Skin of body (tissue), 2 donors: ENCODE data around the gene WNK2. TPM values are rescaled to one million over a fixed set of nuclear protein-coding genes. Genes with fewer than 3 reads are reported as not detected.
"Not testable (repeated sequence)": the region's sequence is repeated elsewhere in the genome, so short reads cannot be mapped to it uniquely, and the experiment has no call there.

Experiments
- DNase-seq: peaks from one replicate; lab custom pipeline; 2025; lab: John Stamatoyannopoulos, UW
- total RNA-seq: library from RNA; depleted of rRNA; stranded (reverse); fragments of >200 nt; gene quantifications from one replicate; pipeline ENCODE4 v1.2.3, GENCODE V29; 2014

Gene WNK2
- total RNA-seq, 1 donor from 2014 or later, result 11.2 TPM

DNA sequence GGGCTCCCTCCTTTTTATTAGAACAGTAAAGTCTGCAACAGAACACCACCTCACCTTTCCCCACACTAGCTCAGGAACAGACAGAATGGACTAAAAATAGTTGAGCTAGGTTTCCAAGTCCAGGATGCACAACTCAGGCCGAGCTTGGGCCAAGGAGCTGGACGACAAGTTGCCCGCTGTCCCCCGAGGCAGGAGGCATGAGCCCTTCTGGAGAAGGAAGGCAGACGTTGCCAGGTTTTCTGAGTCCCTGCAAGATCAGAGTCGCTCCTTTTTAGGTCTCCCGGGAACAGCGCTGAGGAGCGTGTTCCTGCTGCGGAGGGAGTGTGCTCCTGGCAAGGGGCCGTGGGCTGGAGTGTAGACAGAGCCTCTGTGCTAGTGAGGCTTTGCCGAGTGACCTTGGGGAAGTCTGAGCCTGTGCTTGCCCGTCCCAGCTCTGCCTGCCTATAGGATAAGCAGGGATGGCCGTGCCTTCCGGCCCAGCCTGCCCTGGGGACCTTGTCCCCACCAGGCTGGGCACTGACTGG lies 121.6 kb downstream of the WNK2 start:
- no peak for DNase-seq

DNA sequence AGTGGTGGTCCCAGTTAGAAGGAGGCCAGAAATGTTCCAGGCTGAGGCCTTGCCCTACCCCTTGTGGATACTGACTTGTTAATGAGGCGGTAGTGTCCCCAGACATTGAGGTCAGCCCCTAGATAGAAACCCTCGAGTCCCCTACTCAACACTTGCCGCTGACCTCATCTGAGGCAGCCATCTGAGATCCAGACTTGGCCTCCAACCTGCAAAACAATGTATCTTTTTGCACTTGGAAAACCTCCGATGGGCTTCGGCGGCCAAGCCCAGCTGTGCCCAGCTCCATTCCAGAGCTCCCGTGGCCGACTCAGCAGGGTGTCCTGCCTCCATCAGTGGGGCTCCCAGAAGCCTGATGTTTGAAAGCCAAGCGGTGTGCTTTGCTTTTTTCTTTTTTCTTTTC lies 122.1 kb downstream of the WNK2 start:
- DNase-seq, result no peak

DNA sequence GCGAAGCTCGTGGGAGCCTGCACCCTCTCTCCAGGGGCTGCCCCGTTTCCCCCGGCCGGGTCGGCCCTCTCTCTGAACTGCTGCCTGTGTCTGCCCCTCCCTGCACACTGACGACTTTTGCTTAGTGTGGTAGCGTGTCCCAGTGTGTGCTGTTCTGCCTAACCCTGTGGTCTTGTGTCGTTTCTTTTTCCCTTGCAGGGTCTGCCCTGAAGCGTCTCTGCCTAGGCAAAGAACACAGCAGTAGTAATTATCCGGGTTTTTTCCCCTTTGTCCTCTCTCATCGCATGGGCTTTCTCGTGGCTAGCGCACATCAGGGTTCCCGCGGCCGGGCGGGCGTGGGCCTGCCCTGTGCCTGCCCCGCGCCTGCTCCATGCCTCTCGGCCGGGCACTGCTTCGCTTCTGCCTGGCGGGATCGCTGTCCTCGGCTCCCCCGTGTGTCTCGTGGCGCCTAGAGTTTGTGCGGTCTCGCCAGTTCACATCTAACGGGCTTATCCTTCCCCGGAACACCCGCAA lies 122.7 kb downstream of the WNK2 start:
- DNase-seq, result no peak

DNA sequence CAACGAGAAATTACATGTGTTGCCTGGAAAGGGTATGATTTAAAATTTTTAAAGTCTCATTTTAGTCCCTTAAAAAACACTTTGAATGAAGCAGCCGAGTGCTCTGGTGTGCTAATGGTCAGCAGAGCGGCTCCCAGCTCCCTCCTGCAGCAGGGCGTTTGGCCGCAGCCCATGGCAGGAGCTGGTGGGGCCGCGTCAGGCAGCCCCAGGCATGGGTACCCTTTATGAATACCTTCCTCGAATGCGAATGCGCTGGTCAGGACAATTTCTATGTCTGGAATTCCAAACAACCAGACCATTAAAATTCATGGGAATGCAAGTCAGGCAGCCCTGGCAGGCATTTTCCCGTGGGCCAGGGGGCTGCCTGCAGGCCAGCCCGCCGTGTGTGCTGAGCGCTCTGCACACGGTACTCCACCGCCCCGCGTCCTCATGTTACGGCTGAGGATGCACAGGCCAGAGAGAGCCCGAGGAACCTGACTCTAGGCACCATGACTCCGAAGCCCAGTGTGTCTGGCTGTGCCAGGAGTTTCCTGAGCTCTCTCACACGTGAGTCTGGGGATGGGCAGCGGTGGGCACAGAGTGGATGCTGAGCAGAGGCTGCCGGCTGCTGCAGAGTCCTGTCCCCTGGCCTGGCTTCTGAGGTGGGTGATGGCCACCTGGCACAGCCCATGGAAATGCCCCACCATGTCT lies 123.7 kb downstream of the WNK2 start:
- no peak for DNase-seq

DNA sequence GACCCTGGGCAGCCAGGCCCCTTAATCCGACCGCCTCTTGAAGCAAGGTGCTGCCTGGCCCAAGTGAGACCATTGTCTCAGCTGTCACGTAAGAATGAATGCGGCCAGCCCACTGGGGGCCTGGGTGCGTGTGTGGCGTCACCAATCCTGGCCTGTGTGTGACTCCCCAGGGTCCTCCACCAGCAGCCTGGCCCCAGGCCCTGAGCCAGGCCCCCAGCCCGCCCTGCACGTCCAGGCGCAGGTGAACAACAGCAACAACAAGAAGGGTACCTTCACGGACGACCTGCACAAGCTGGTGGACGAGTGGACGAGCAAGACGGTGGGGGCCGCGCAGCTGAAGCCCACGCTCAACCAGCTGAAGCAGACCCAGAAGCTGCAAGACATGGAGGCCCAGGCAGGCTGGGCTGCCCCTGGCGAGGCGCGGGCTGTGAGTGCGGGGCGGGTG lies 124.2 kb downstream of the WNK2 start:
- no peak for DNase-seq

DNA sequence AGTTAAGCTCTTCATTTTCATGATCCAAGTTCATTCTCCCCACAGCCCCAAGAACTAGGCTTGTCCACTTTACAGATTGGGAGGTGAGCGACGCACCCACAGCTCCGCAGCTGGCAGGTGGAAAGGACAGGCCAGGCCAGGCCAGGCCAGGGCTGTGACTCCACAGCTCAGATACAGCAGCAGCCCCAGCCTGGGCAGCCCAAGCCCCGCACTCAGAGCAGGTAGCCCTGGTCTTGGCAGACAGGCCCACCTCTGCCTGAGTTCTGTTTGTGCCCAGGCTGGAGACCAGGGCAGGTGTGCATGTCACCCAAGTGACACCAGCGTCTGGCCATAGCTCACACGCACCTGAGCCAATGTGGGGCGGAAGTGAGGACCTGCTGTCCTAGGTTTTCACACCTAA lies 124.7 kb downstream of the WNK2 start:
- no peak for DNase-seq

DNA sequence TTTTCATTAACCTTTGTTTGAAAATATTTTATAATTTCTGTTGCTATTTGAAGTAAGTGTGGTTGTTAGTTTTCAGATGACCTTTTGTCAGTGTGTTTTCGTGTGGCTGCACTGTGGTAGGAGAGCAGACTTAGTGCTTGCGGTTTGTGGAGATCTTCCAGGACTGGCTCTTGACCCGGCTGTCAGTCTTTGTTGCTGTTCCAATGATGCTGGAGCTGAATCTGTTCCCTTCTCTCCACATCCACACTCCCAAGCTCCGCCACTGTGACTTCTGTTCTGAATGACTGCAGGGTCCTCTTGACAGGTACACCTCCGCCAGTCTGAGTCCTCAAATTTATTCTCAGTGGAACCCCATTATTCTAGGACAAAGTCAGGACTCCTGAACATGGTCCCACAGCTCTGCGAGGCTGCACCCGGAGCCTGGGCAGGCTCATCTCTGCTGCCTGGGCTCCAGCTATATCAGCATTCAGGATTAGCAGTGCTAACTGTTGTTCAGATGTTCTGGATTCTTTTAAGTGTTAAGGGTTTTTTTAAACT lies 126.0 kb downstream of the WNK2 start:
- DNase-seq, result no peak

DNA sequence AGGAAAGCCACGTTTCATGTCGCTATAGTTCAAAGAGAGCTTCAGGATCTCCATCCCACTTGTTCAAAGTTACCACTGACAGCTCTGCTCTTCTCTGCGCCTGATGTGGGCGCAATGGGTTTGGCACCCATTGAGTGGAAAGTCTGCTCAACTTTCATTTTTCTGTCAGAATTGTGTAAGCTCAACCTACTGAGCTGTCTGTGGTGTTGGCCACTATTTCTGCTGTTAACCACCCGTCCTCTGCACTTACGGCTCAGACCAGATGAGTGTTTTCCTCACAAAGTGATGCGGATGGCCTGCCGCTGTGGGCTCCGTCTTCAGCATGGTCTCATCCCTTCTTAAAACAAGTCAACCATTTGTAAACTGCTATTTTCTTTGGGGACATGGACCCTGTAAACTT lies 131.2 kb downstream of the WNK2 start:
- no peak for DNase-seq

DNA sequence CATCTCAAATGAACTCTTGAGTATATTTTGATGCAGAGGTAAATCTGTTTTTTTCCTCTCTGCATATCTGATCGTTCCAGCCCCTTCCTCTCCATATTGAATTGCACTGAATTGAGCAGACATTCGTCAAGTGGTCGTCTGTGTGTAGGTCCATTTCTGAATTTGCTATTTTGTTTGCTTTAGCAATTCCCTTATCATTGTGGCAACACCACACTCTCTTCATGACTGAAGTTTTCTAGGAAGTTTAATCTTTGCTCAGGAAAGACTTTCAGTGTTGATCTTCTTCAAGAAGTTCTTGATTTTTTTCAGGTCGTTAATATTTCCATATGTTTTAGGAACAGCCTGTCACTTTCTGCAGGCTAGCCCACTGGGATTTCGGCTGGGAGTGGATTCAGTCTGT lies 132.0 kb downstream of the WNK2 start:
- no peak for DNase-seq

DNA sequence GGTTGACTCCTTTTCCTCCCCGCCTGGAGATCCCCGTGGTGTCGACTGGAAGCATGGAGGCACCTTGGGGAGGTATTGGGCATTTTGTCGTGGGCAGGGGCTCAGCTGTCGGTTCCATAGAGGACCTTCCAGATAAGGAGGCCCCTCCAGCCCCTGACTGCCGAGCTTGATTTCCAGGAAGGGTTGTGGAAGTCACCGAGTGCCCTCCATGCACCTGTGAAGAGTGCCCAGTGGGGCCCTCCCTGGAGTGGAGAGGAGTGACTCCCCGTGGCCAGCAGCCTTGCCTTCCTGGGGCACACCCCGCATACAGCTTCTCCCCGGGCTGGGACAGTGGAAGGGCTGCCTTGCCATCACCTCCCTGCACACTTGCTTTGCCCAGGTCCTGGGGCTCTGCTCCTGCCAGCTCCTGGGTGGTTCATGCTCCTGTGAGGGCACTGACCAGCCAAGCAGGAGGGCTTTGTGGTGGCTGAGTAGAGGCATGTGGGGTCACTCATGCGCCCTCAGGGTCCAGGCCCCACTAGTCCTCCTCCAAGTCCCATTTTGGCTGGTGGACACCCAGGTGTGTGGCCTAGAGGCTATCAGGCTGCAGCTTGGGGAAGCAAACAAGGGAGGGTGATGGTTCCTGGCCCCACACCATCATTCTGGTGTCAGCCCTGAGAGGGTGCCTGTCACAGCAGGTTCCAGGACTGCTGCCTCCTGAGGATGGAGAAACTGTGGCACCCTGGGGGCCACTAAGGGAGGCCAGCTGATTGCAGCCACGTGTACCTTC lies 133.0 kb downstream of the WNK2 start:
- DNase-seq, result no peak

DNA sequence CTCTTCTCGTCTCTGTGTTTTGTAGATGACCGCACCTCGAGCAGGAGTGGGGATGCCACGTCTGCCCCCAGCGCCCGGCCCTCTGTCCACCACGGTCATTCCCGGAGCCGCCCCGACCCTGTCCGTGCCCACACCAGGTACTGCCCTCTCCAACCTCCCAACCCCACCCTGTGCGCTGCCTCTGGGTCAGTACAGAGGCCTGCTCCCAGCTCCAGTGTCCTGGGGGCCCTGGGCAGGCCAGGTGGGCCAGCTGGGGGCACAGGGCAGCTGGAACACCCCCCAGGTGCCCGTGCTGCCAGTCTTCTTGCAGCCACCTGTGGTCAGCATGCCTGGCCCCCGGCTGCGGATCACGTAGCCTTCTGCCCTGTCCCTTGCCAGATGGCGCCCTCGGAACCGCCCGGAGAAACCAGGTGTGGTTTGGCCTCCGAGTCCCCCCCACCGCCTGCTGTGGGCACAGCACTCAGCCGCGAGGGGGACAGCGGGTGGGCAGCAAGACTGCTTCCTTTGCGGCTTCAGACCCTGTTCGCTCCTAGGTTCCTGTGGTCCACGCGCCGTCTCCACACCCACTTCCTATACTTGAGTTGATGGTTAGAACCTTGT lies 133.7 kb downstream of the WNK2 start:
- no peak for DNase-seq

DNA sequence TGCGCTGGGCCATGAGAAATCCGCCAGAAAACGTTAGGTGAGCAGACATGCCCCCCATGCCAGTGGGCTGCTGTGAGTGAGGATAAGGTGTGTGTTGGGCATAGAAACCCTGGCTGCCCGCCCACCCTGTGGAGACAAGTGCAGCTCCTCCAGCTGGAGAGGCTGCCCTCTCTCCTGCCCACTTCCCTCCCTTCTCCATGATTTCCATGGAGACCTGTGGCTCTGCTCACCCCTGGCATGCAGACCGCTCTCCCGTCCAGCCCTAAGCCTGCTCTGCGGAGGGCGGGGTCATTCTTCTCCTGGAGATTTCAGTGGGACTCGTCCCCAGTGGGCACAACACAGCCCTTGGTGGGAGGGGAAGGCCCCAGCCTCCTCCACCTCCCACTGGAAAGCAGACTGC lies 134.5 kb downstream of the WNK2 start:
- DNase-seq, result no peak

DNA sequence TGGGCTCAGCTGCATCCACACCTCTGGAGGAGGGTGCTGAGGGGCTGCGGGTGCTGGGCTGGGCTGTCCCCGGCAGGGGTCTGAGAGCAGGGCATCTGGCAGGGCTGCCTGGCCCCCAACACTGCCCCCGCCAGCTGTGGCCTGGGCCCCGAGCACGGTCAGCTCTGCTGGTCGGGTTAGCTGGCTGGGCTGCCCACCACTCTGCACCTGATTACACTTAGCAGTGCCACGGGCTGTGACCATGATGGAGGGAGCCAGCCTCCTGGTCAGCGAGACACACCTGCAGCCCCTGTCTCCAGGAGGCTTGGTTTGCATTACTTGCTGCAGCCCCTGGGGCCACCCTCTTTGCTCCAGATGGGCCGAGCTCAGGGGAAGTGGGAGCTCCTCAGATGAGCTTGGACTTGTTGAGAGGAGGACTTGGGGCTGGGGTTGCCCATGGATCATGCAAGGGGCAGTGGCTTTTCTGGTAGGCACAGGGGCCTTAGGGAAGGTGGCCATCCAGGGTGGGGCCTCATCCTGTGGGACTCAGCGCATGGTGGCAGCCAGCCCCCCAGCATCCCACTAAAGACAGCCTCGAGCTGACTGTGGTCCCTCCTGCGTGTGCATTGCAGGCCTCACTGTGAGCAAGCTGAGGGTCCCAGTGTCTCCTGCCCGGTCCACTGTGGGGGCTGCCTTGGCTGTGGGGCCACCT lies 135.5 kb downstream of the WNK2 start:
- DNase-seq, result no peak

DNA sequence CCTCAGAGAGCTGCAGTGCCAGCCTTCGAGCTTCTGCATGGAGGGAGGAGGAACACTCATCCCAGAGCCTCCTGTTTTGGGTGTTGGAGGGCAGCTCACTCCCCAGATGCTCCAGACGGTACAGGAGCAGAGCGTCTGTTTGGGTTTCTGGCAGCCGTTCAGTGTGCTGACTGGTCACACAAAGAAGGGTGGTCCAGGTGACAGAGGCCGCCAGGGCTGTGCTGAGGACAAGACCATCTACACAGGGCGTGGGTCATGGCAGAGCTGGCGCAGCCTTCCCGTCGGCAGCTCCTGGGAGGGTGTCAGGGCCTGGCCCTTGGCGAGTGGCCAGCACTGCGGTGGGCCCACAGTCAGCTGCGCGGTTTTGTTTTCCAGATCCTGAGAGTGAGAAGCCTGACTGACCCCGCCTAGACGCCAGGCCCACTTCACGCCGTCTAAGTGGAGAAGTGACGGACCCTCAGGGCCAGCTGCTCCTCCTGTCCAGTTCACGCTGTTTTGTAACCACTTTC lies 136.1 kb downstream of the WNK2 start:
- DNase-seq, result no peak

DNA sequence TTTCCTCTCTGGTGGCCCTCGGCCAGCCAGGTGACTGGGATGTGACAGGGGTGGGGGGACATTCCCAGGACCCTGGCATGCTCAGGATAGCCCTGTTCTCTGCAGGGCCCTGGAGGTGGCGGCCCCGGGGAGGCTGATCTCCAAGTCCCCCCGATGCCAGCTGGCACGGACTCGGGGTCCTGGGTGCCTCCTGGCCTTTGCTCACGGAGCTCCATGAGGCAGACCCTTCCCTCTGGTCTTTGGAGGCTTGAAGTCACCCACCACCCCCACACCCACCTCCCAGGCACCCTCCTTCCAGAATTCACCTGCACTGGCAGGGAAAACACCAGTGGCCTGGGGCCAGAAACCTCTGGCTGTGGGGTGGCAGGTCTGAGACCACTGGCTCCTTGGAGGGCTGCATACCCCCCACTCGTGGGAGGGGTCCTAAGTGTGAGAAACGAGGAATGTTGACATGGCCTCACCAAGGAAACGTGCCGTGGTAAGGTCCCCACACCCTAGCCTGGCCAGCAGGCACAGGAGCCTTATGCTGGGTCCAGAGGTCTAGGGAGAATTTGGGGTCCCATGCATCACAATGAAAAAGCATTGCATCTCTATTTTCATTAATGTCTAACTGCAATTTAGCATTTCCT lies 136.8 kb downstream of the WNK2 start:
- DNase-seq, result no peak

DNA sequence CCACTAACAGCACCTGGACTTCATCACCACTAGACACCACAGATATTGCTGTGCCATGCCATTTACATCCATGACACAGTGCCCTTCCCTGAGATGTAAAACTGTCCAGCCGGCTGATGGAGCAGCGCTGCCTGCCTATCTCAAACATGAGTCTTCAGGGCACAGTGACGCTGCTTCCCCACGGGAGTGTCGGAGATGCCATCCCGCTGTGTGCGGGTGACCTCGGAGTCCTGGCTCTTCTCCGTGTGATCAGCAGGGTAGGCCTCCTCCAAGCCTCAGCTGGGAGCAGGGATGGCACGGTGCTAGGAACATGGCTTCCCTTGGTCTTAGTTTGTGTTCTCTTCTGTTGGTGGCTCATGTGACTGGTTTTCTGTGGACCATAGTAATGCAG lies 137.3 kb downstream of the WNK2 start:
- DNase-seq, result no peak

DNA sequence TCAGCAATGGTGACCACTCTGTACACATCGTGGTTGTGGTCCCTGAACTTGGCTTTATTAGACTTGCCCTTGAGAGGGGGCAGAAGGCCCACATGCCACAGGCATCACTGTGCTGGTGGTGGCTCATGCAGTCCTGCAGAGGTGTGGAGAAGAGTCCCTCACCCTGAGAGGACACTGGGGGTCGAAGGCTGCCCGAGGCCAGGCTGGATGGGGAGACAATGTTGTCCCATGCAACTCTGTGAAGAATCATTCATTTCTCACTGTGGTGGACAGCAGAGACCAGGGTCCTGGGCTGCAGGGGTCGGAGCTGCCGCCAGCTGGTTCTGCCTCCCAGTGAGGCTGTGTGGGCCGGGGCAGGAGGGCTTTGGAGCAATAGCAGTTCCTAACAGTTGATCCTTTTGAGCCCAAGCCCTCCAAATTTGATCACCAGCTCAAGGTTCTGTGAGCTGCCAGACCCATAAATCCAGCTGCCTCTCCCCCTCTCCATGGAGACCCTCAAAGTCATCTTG lies 139.6 kb downstream of the WNK2 start:
- not testable (repeated sequence) for DNase-seq

DNA sequence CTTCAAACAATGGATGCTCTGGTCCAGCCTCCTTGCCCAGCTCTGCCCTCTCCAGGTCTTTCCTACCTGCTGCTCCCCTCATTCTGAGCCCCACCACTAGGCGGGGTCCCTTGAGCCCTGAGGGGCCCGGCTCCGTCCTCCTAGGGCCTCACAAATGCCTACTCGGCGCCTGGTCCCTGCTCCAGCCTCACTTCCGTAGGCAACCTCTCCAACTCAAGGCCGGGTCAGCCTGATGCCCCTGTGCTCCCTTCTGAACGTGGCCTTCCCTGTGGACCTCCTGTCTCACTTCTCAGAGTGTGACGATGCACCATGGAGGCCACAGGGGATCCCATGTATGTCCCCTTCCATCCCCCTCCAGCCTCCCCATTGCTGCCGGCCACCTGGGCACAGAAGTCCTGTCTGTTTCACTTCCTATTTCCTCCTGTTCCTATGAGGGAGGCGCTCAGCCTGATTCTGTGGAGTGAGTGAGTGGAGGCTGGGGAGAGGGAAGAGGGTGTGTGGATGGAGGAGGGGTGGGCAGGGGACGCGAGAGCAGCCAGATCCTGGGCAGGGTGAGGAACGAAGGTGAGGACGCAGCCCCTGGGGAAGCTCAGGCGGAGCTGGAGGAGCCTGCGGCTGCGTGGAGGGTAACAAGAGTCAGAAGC lies 140.4 kb downstream of the WNK2 start:
- DNase-seq, result no peak

DNA sequence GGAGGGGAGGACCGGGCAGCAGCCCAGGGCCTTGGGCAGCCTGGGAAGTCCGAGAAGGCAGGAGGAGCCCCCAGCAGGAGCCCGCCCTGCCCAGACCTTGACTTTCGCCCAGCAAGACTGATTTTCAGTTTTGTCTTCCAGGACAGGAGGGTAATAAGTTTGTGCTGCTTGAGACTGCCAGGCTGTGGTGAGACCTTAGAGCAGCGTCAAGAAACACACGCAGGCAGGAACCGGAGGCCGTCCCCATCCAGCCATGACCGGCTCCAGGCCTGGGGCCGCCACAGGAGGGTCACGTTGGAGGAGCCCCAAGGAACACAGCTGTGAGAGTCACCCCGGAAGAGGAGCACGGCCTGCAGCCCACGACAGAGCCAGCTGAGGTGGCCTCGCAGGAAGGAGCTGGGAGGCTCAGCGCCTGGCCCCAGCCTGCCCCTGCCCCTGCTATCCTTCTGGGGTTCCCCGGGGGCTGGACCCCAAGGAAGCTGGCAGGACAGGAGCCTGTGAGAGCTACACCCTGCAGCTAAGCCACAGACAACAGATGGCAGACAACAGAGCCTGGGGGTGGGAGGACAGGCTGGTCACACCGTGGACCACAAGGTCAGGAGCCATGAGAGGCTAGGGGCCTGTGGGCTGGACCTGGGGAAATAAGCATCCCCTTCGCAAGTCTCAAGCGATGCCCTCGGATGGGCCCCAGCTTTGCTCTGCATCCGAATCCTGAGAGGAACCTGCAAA lies 141.5 kb downstream of the WNK2 start:
- no peak for DNase-seq
